T-helper 22 cell (primary cell): ENCODE results near the gene NDUFAF2.
"Not testable (repeated sequence)": the region's sequence is repeated elsewhere in the genome, so short reads cannot be mapped to it uniquely, and the experiment has no call there.

Source experiments
- DNase-seq: peaks from one replicate; pipeline ENCODE4 v3.0.0-alpha.2; 2020; ENCODE audit warnings: low read depth

Gene NDUFAF2

DNA sequence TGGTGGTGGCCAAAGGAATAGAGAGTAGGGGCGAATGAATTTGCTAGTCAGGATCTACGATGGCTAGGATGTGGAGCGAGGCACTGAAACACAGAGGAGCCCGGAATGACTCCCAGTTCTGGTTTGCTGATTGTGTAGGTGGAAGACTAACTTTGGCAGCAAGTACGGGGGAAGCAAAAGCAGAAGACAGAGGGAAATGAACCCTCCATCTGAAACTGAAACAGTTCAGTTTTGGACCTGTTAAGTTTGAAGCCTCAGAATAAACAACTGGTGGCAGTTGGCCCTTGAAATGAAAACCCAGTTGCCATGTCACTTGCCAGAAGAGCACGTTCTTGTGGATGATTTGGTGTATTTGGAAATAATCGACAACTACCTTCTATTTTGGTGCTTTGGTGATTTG lies 232.7 kb downstream of the NDUFAF2 start:
- DNase-seq = no peak

DNA sequence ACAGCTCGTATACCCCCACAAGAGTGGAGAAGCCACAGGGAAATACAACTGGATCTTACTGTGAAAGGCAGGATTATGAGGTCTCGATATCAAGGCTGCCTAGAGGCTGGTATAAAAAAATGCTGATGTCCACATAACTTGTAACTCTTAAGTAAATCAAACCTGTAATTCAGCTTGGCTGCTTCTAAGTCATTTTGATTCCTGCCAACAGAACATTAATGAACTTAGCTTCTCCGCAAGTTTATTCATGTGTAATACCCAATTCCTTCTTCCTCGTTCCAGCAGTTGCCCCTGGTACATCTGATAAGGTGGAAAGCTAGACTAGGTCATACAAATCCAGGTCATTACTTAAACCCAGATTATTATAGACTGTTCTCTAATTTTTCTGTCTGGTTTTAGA lies 233.7 kb downstream of the NDUFAF2 start:
- no peak for DNase-seq

DNA sequence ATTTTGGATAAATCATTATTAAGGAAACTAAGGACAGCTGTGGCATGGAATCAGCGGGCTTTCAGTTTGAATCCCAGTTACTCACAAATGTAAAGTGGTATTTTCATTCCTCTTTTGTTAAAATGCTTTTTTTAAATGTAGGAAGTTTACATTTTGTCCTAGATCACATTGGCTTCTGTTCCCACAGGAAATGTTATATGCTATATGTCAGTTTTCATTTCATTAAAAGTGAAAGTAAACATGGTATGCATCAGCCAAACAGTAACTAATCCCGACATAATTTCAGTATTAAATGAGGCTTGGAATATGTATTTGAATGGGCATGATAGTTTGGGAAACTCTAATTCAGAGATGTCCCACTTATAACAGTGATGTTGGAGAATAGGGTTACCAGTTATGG lies 235.9 kb downstream of the NDUFAF2 start:
- DNase-seq = no peak

DNA sequence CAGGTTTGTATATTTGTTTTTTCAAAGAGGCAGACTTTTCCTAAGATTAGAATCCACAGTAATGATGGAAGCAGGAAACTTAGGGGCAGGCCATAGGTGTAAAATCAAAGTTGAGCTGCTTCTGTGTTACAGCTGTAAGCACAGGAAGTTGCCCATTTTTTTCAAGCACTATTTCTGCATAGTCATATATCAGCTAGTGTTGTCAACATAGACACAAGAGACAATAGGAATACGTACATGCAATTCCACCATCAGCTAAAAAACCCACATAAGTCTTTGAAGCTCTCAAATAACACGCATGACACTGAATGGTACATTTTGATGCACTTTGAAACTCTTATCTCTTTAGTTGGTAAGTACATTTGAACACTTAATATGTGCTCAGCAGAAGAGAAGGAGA lies 237.4 kb downstream of the NDUFAF2 start:
- no peak for DNase-seq

DNA sequence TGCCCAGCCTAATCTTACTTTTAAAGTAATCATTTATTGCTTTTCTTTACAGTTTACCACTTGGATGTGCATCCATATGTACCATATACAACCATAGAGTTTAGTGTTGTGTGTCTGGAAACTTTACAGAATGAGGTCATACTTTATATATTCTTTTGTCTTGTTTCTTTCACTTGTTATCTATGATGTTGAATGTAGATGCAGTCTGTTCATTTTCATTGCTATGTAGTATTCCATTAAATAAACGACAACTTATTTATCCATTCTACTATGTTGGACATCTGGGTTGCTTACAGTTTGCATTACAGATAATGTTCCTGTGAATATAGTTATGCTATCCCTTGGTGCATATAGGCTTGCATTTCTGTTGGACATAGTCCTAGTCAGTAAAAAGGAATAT lies 238.5 kb downstream of the NDUFAF2 start:
- DNase-seq = no peak

DNA sequence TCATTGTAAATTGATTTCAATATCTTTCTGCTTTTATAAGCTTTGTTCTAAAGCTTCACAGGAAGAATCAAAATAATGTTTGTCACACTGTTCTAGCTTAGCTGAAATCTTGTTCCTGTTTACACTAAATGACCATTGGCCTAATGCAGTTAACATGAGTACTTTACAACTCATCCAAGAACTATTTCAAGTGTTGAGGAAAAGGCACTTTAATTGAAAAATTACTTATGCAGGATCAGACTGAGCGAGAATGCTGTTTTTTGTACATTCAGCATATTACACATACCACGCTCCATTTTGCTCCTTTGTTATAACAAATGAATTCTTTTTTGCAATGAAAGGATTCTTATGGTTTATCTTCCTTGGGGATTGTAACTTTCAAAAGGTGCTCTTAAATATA lies 239.7 kb downstream of the NDUFAF2 start:
- DNase-seq = no peak

DNA sequence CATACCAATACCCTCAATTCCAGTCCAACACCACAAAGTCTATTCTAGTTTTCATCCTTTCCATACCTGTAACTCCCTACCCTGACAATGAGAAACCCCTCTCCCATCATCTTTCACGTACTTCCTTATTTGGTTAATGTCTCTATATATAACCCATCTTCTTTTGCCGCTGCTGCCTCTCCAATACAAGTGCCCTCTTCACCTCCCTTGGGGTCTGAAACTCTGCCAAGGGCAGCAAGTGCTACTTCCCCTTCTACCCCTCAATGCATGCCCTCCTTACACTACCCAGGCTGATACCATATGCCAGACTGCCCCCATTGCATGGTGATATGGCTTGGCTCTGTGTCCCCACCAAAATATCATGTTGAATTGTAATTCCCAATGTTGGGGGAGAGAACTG lies 241.6 kb downstream of the NDUFAF2 start:
- DNase-seq = no peak

DNA sequence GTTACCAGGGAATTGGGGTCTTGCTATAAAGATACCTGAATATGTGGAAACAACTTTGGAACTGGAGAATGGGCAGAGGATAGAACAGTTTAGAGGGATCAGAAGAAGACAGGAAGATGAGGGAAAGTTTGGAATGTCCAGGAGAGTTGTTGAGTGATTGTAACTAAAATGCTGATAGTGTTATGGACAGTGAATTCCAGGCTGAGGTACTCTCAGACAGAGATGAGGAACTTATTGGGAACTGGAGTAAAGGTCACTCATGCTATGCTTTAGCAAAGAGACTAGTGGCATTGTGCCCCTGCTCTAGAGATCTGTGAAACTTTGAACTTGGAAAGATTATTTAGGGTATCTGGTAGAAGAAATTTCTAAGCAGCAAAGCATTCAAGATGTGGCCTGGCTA lies 242.3 kb downstream of the NDUFAF2 start:
- DNase-seq = not testable (repeated sequence)

DNA sequence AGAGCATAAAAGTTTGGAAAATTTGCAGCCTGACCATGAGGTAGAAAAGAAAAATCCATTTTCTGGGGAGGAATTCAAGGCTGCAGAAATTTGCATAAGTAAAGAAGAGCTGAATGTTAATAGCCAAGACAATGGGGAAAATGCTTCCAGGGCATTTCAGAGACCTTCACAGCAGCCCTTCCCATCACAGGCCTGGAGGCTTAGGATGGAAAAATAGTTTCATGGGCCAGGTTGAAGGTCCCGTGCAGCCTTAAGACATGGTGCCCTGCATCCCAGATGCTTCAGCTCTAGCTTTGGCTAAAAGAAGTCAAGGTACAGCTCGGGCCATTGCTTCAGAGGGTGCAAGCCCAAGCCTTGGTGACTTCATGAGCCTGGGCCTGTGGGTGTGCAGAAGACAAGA lies 242.8 kb downstream of the NDUFAF2 start:
- DNase-seq = not testable (repeated sequence)

DNA sequence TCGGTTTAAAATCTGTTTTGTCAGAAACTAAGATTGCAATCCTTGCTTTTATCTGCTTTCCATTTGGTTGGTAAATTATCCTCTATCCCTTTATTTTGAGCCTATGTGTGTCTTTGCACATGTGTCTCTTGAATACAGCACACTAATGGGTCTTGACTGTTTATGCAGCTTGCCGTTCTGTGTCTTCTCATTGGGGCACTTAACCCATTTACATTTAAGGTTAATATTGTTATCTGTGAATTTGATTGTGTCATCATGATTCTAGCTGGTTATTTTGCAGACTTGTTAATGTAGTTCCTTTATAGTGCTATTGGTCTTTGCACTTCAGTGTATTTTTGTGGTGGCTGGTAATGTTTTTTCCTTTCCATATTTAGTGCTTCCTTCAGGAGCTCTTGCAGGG lies 253.6 kb downstream of the NDUFAF2 start:
- no peak for DNase-seq

DNA sequence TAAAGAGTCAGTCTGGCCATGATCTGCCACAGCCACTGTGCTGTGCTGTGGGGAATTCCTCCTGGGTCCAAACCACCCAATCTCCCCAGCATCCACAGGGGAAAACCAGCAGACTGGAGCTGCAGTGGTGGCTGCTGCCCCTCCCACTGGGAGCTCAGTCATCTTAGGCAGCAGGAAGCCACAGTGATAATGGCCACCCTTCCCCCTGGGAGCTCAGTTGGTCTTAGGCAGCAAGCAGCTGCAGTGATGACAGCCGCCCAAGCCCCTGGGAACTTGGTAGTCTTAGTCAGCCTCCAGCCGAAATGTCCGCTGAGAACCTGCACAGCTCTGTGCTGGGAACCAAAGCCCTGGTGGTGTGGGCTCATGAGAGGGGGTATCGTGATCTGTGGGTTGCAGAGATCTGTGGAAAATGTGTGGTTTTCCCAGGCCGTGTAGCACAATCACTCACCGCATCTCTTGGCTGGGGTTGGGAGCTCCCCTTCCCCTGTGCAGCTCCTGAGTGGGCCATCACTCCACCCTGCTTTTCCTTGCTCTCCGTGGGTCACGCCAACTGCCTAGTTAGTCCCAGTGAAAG lies 255.7 kb downstream of the NDUFAF2 start:
- no peak for DNase-seq

DNA sequence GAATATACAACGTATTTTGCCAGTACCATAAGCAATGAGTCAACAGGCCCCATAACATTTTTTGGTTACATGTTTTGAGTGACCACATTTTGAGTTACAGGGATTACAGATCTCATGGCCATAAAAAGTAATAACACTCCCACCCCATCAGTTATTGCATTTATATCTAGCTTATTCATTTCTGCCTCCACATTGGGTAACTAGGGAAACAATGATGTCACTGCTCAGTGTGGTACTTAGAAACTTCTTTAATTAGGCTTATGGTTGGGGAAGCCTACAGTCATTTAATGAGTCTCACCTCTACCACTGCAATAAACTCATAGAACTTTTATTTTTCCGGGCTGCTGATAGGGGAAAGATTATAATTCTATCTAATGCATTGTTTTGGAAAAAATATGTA lies 257.2 kb downstream of the NDUFAF2 start:
- DNase-seq = no peak
